Activated gamma-delta T cell (primary cell): ENCODE data around the gene CYTH1.

Source experiments
- DNase-seq: peaks from one replicate; lab custom pipeline; 2025; lab: John Stamatoyannopoulos, UW

The CYTH1 gene

GRCh38 chr17:78650093-78650715 lies 131.9 kb downstream of the CYTH1 start:
- DNase-seq, result no peak

- no peak for DNase-seq
Measured at GRCh38 chr17:78648293-78648692, 133.8 kb downstream of the CYTH1 start.

GRCh38 chr17:78647032-78647431 lies 135.0 kb downstream of the CYTH1 start:
- DNase-seq, result no peak

GRCh38 chr17:78645421-78646295 lies 136.4 kb downstream of the CYTH1 start:
- DNase-seq, result no peak

- no peak for DNase-seq
Measured at GRCh38 chr17:78644931-78645351, 137.1 kb downstream of the CYTH1 start.

- no peak for DNase-seq
Measured at GRCh38 chr17:78644224-78644623, 137.8 kb downstream of the CYTH1 start.

GRCh38 chr17:78643326-78643725 lies 138.7 kb downstream of the CYTH1 start:
- no peak for DNase-seq

- DNase-seq, result no peak
Measured at GRCh38 chr17:78642707-78643106, 139.4 kb downstream of the CYTH1 start.

- DNase-seq, result no peak
Measured at GRCh38 chr17:78641666-78642065, 140.4 kb downstream of the CYTH1 start.

- DNase-seq, result no peak
Measured at GRCh38 chr17:78641243-78641642, 140.8 kb downstream of the CYTH1 start.

GRCh38 chr17:78640700-78641099 lies 141.4 kb downstream of the CYTH1 start:
- no peak for DNase-seq

GRCh38 chr17:78637643-78638420 lies 144.2 kb downstream of the CYTH1 start:
- DNase-seq, result no peak

GRCh38 chr17:78637146-78637545 lies 144.9 kb downstream of the CYTH1 start:
- no peak for DNase-seq

GRCh38 chr17:78634154-78634553 lies 147.9 kb downstream of the CYTH1 start:
- no peak for DNase-seq

GRCh38 chr17:78629436-78629995 lies 152.6 kb downstream of the CYTH1 start:
- no peak for DNase-seq

GRCh38 chr17:78628547-78629435 lies 153.3 kb downstream of the CYTH1 start:
- no peak for DNase-seq

GRCh38 chr17:78624324-78625151 lies 157.5 kb downstream of the CYTH1 start:
- no peak for DNase-seq
